ENCODE results near the gene ZNF710. TPM values are rescaled to one million over a fixed set of nuclear protein-coding genes. Genes with fewer than 3 reads are reported as not detected.
A peak's percentile ranks its signal among the peaks of the same experiment; 100 is the strongest.

The ZNF710 gene
- total RNA-seq, 1 donor from 2014 or later, result 45.5 TPM

- Mint-ChIP-seq H3K4me1 (peaks cover 60% of the 10 kb centered on the region), H3K9me3 (no peaks in the 10 kb centered on the region), H3K36me3 (ENCODE audit: low read depth) (peaks cover 15% of the 10 kb centered on the region), H3K27ac (peak overlapping the region; percentile 18), H3K27me3 (no peaks in the 10 kb centered on the region), H3K4me3 (no peak overlapping the region)
- no peak for TF ChIP-seq CTCF (IDR thresholded peaks at IDR 0.05)
- intact Hi-C loops (cut with micrococcal nuclease), result no loop called here
- ATAC-seq (ENCODE audit: low read depth) (no peak), DNase-seq (no peak)
- ChIA-PET CTCF (no interaction called here), POLR2A (interaction anchor here (0.8 kb wide), 1 partner anchor 114 kb away, joined by 3 read pairs; no protein-coding TSS in a partner anchor)
Measured at GRCh38 chr15:90008607-90009006, 7.5 kb downstream of the ZNF710 start.

DNA sequence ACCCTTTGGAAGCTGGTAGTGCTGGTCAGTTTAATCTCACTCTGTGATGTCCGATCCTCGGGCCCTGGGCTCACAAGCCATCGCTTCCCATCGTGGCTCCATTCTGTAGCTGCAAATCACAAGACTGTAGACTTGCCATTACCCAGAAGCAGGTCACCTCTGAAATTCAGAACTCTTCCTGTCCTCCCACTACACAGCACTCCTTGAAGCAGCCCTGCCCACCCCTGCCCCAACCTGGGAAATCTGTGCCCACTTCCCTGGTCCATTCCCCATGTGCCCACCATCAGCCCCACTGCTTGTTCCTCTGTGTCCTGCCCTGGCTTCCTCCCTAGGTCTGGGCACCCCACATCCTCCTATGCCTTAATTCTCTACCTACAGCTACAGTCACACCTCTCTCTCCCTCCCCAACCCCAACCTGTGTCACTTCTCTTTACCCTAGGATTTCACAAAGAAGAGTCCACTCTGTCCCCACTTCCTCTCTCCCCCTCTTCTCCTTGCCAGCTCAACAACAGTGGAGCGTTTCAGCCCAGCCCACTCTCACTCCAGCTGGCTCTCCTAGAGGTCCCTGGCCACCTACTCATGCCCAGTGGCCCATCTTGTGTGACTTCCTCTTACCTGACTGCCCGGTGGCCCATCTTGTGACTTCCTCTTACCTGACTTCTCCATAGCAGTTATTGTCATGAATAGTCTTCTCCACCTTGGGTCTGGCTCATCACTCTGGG is 8.3 kb downstream of the ZNF710 start:
- peak; percentile 43 for ATAC-seq (ENCODE audit: low read depth)

GRCh38 chr15:90011705-90012104 is 10.6 kb downstream of the ZNF710 start:
- no peak overlapping the region for H3K27ac Mint-ChIP-seq
- ATAC-seq (ENCODE audit: low read depth) (no peak), DNase-seq (no peak)
- H3K36me3 Mint-ChIP-seq (ENCODE audit: low read depth), result peaks cover 7% of the 10 kb centered on the region
- H3K9me3 Mint-ChIP-seq, result no peaks in the 10 kb centered on the region
- intact Hi-C loops (cut with micrococcal nuclease), result loop anchor here (2.0 kb wide), 1 partner anchor 15 kb away; no protein-coding TSS in a partner anchor
- H3K4me1 Mint-ChIP-seq, result peaks cover 42% of the 10 kb centered on the region
- TF ChIP-seq CTCF (IDR thresholded peaks at IDR 0.05), result no peak
- POLR2A ChIA-PET, result interaction anchor here (0.7 to 2.1 kb wide), 2 partner anchors 12 to 50 kb away, joined by 9 to 12 read pairs; no protein-coding TSS in a partner anchor
- CTCF ChIA-PET, result interaction anchor here (0.8 kb wide), 1 partner anchor 57 kb away, joined by 3 read pairs; no protein-coding TSS in a partner anchor
- H3K4me3 Mint-ChIP-seq, result no peak overlapping the region
- no peaks in the 10 kb centered on the region for H3K27me3 Mint-ChIP-seq

More for the DNA sequence above, 8.3 kb downstream of the ZNF710 start:
- POLR2A ChIA-PET, result interaction anchor here (0.8 kb wide), 1 partner anchor 115 kb away, joined by 3 read pairs; no protein-coding TSS in a partner anchor
- H3K27ac Mint-ChIP-seq, result peak overlapping the region; percentile 74
- no peak for TF ChIP-seq CTCF (IDR thresholded peaks at IDR 0.05)
- intact Hi-C loops (cut with micrococcal nuclease), result no loop called here
- DNase-seq, result no peak
- CTCF ChIA-PET, result no interaction called here
- no peaks in the 10 kb centered on the region for H3K27me3 Mint-ChIP-seq
- no peaks in the 10 kb centered on the region for H3K9me3 Mint-ChIP-seq
- peaks cover 58% of the 10 kb centered on the region for H3K4me1 Mint-ChIP-seq
- H3K4me3 Mint-ChIP-seq, result peak overlapping the region; percentile 28
- peaks cover 15% of the 10 kb centered on the region for H3K36me3 Mint-ChIP-seq (ENCODE audit: low read depth)

GRCh38 chr15:90013503-90013937 is 12.4 kb downstream of the ZNF710 start:
- H3K27me3 Mint-ChIP-seq, result no peaks in the 10 kb centered on the region
- peaks cover 38% of the 10 kb centered on the region for H3K4me1 Mint-ChIP-seq
- no peak for TF ChIP-seq CTCF (IDR thresholded peaks at IDR 0.05)
- no peaks in the 10 kb centered on the region for H3K9me3 Mint-ChIP-seq
- H3K27ac Mint-ChIP-seq, result peak overlapping the region; percentile 20
- ChIA-PET POLR2A (interaction anchor here (1.0 to 2.3 kb wide), 6 partner anchors 10 to 57 kb away, joined by 4 to 12 read pairs (median 6); partner anchors contain the start of gene ZNF710), CTCF (interaction anchor here (1.2 to 1.7 kb wide), 2 partner anchors 57 to 114 kb away, joined by 3 to 10 read pairs; no protein-coding TSS in a partner anchor)
- H3K36me3 Mint-ChIP-seq (ENCODE audit: low read depth), result peaks cover 7% of the 10 kb centered on the region
- H3K4me3 Mint-ChIP-seq, result peak overlapping the region; percentile 48
- ATAC-seq (ENCODE audit: low read depth) (peak; percentile 45), DNase-seq (no peak)
- intact Hi-C loops (cut with micrococcal nuclease), result loop anchor here (2.0 kb wide), 1 partner anchor 13 kb away; no protein-coding TSS in a partner anchor

DNA sequence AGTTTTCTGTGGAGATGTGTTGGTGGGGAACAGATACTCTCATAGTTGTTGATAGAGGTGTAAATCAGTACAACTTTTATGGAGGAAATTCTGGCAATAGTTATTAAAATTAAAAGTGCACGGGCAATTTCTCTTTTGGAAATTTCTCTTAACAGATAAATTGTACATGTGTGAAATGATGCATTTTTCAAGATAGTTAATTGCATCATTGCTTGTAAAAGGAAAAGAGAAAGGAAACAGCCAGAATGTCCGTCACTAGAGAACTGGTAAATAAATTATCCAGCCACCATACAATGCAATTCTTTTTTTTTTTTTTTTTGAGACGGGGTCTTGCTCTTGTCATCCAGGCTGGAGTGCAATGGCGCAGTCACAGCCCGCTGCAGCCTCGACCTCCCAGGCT is 14.2 kb downstream of the ZNF710 start:
- H3K4me3 Mint-ChIP-seq, result no peak overlapping the region
- no peak for TF ChIP-seq CTCF (IDR thresholded peaks at IDR 0.05)
- H3K9me3 Mint-ChIP-seq, result no peaks in the 10 kb centered on the region
- ChIA-PET POLR2A (interaction anchor here (1.1 kb wide), 1 partner anchor 13 kb away, joined by 3 read pairs; no protein-coding TSS in a partner anchor), CTCF (no interaction called here)
- ATAC-seq (ENCODE audit: low read depth) (no peak), DNase-seq (no peak)
- peaks cover 4% of the 10 kb centered on the region for H3K36me3 Mint-ChIP-seq (ENCODE audit: low read depth)
- peaks cover 30% of the 10 kb centered on the region for H3K4me1 Mint-ChIP-seq
- H3K27me3 Mint-ChIP-seq, result no peaks in the 10 kb centered on the region
- intact Hi-C loops (cut with micrococcal nuclease), result no loop called here
- no peak overlapping the region for H3K27ac Mint-ChIP-seq

Measured in activated B cell treated with CpG ODN at 0.5 μM for 24 hours (primary cell).